Measurements from ENCODE around the gene EMP3. TPM values are rescaled to one million over a fixed set of nuclear protein-coding genes. Genes with fewer than 3 reads are reported as not detected.
A peak's percentile ranks its signal among the peaks of the same experiment; 100 is the strongest.

The EMP3 gene
- total RNA-seq, 2 experiments from 2014 or later, result 21.1 to 33.8 TPM

- Histone ChIP-seq H3K4me2 (ENCODE audit: low read length) (peak overlapping the region; percentile 94), H3K36me3 (ENCODE audit: insufficient read depth, low read length) (peaks cover 7% of the 10 kb centered on the region), H3K79me2 (ENCODE audit: insufficient read depth, low read depth, low read length) (no peaks in the 10 kb centered on the region), H2AFZ (ENCODE audit: low read length) (peak overlapping the region; percentile 40; the same call in 1 of the 2 replicates), H3K9me3 (ENCODE audit: low read length) (peaks cover 7% of the 10 kb centered on the region; the same call in 1 of the 2 replicates), H3K4me3 (ENCODE audit: low read depth, low read length, poor library complexity, severe bottlenecking) (peak overlapping the region; percentile 67), H3K27ac (ENCODE audit: low read depth, low read length, poor library complexity, severe bottlenecking) (peak overlapping the region; percentile 91), H4K20me1 (ENCODE audit: insufficient read depth, low read length) (no peaks in the 10 kb centered on the region), H3K4me1 (ENCODE audit: insufficient read depth, low read length, poor library complexity, severe bottlenecking) (peaks cover 51% of the 10 kb centered on the region), H3K9me2 (ENCODE audit: insufficient read depth, low read length) (no peaks in the 10 kb centered on the region)
- POLR2A ChIA-PET, result interaction anchor here (0.8 to 3.3 kb wide), 4 partner anchors 10 to 242 kb away, joined by 3 to 44 read pairs (median 10); partner anchors contain the start of genes SYNGR4 and TMEM143
- CTCF ChIA-PET (ENCODE audit: unreplicated experiment), result interaction anchor here (1.1 kb wide), 1 partner anchor 11 kb away, joined by 6 read pairs; a partner anchor contains a TSS
- TF ChIP-seq CTCF (conservative IDR thresholded peaks at IDR 0.05; ENCODE audit: low read length) (no peak), EZH2phosphoT487 (IDR thresholded peaks at IDR 0.05; ENCODE audit: borderline replicate concordance, low read depth, low read length) (no peak)
- no peak for DNase-seq (ENCODE audit: low spot score)
- intact Hi-C loops (cut with micrococcal nuclease; ENCODE audit: unreplicated experiment), result loop anchor here (5.0 kb wide), 1 partner anchor 75 kb away; the partner anchor contains the start of gene CARD8
- no TSS peak for BruUV-seq (replicated peaks)
Measured at GRCh38 chr19:48332351-48332661, 7.0 kb downstream of the EMP3 start.

GRCh38 chr19:48332662-48333466, 7.5 kb downstream of the EMP3 start:
- Histone ChIP-seq H3K27ac (ENCODE audit: low read depth, low read length, poor library complexity, severe bottlenecking) (peak overlapping the region; percentile 91), H3K4me2 (ENCODE audit: low read length) (peak overlapping the region; percentile 94), H2AFZ (ENCODE audit: low read length) (peak overlapping the region; percentile 40; the same call in 1 of the 2 replicates), H4K20me1 (ENCODE audit: insufficient read depth, low read length) (no peaks in the 10 kb centered on the region), H3K9me2 (ENCODE audit: insufficient read depth, low read length) (no peaks in the 10 kb centered on the region), H3K4me1 (ENCODE audit: insufficient read depth, low read length, poor library complexity, severe bottlenecking) (peaks cover 51% of the 10 kb centered on the region), H3K36me3 (ENCODE audit: insufficient read depth, low read length) (peaks cover 7% of the 10 kb centered on the region), H3K9me3 (ENCODE audit: low read length) (peaks cover 7% of the 10 kb centered on the region; the same call in 1 of the 2 replicates), H3K4me3 (ENCODE audit: low read depth, low read length, poor library complexity, severe bottlenecking) (peak overlapping the region; percentile 72), H3K79me2 (ENCODE audit: insufficient read depth, low read depth, low read length) (no peaks in the 10 kb centered on the region)
- DNase-seq (ENCODE audit: low spot score), result peak; percentile 100
- ChIA-PET CTCF (ENCODE audit: unreplicated experiment) (interaction anchor here (0.6 to 1.1 kb wide), 2 partner anchors 11 to 13 kb away, joined by 3 to 6 read pairs; a partner anchor contains a TSS), POLR2A (interaction anchor here (0.6 to 3.3 kb wide), 6 partner anchors 10 to 241 kb away, joined by 3 to 44 read pairs (median 3); partner anchors contain the start of genes SYNGR4 and TMEM143)
- BruUV-seq (replicated peaks), result TSS peak; percentile 76
- TF ChIP-seq CTCF (conservative IDR thresholded peaks at IDR 0.05; ENCODE audit: low read length), result no peak; the same call in 1 of the 2 replicates
- no peak for TF ChIP-seq EZH2phosphoT487 (IDR thresholded peaks at IDR 0.05; ENCODE audit: borderline replicate concordance, low read depth, low read length)
- intact Hi-C loops (cut with micrococcal nuclease; ENCODE audit: unreplicated experiment), result loop anchor here (1.0 to 5.0 kb wide), 2 partner anchors 13 to 76 kb away; partner anchors contain the start of gene CARD8
